Body of pancreas (tissue), 4 donors: ENCODE data around the gene SMIM1. TPM values are rescaled to one million over a fixed set of nuclear protein-coding genes. Genes with fewer than 3 reads are reported as not detected.
"Not testable (repeated sequence)": the region's sequence is repeated elsewhere in the genome, so short reads cannot be mapped to it uniquely, and the experiment has no call there.

ENCODE experiments used
- ATAC-seq: fragments of 150-250 bp; one replicate; pipeline ENCODE4 v1.9.1; 2016
- DNase-seq, 4 donors: peaks; one replicate each; pipeline ENCODE4 v3.0.0-alpha.2; 2019
- H3K27ac ChIP-seq, 4 donors: fragments of 200-600 bp; sonication (generic); 1 replicate in 3 of 4; 2 replicates in 1 of 4; pipeline versions ENCODE4 v1.5.1 to v1.6.1; 2016 to 2019; ENCODE audit warnings: mild to moderate bottlenecking in 1 of 4, mixed read lengths in 1 of 4, moderate library complexity in 1 of 4
- H3K27me3 ChIP-seq, 2 donors: fragments of 200-600 bp; sonication (generic); one replicate each; pipeline ENCODE4 v1.6.0; 2016; ENCODE audit warnings: mild to moderate bottlenecking in 1 of 2
- H3K36me3 ChIP-seq, 2 donors: fragments of 200-600 bp; sonication (generic); replicated peaks in 1 of 2; 2 replicates each; pipeline ENCODE4 v1.5.1; 2016; ENCODE audit warnings: low read depth in 2 of 2; ENCODE audit not compliant: insufficient read depth in 1 of 2
- H3K4me1 ChIP-seq: fragments of 200-600 bp; sonication (generic); one replicate; pipeline ENCODE4 v1.6.0; 2016
- H3K4me3 ChIP-seq, 2 donors: fragments of 200-600 bp; sonication (generic); 1 replicate in 1 of 2; 2 replicates in 1 of 2; pipeline ENCODE4 v1.5.1; 2016 to 2019
- H3K9me3 ChIP-seq, 3 donors: fragments of 200-600 bp; sonication (generic); 1 replicate in 2 of 3; 2 replicates in 1 of 3; pipeline ENCODE4 v1.5.1; 2016
- POLR2A ChIP-seq, 3 donors: fragments of 450-650 bp; IDR thresholded peaks; one replicate each; pipeline ENCODE4 v1.6.1; 2016; ENCODE audit warnings: antibody characterized with exemption in 3 of 3, mild to moderate bottlenecking in 2 of 3
- WGBS, 2 donors: methylation state at CpG; one replicate each; pipeline ENCODE4 v1.1.5; 2017; 5-methylcytosine and 5-hydroxymethylcytosine counted together
- intact Hi-C: fragments of 100-400 bp; cut with DNase I; formaldehyde crosslinking; loops from one replicate; pipeline ENCODE4 v1.15.1; 2023
- total RNA-seq, 2 donors: library from RNA; depleted of rRNA; stranded (reverse); fragments of >200 nt; gene quantifications; one replicate each; pipeline ENCODE4 v1.1.0, GENCODE V29; 2016
- TF ChIP-seq, protein P1 (sequence below), 7 experiments: fragments of 450-650 bp in 4 of 7; fragments of 200-600 bp in 3 of 7; sonication (generic) in 3 of 7; IDR thresholded peaks; one replicate each; pipeline ENCODE4 v1.5.1; 2016 to 2019; ENCODE audit warnings: antibody characterized with exemption in 7 of 7

Gene SMIM1
- total RNA-seq, 2 donors from 2014 or later = 5.2 TPM; not detected in 1

DNA sequence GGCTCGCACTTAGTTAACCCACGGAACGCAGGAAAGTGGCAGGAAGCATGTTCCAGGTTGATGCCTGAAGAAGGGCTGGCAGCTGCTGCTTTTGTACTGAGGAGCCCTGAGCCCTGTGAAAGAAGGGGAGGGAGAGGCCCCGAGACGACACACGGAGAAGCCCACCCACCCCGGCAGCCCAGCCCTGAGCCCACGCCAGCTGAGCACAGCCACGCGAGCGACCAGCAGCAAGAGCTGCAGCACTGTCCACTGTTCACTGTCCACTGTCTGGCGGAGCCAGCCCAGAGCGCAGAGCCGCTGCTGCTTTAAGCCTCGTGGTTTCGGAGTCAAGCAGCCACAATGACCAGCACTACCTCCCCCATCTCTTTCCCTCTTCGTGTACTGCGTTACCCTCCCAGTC, 18.4 kb downstream of the SMIM1 start:
- Histone ChIP-seq H3K36me3 (peaks cover 0 to 6% of the 10 kb centered on the region in 2 donors), H3K27ac (no peak overlapping the region), H3K27me3 (no peaks in the 10 kb centered on the region), H3K4me3 (no peak overlapping the region), H3K4me1 (peaks cover 34% of the 10 kb centered on the region), H3K9me3 (no peaks in the 10 kb centered on the region)
- DNase-seq (no peak), ATAC-seq (no peak)
- intact Hi-C loops = no loop called here
- 83 to 85% methylated on average over 17 to 18 of the region's 18 CpGs for WGBS, 2 donors
- TF ChIP-seq, protein P1, sequence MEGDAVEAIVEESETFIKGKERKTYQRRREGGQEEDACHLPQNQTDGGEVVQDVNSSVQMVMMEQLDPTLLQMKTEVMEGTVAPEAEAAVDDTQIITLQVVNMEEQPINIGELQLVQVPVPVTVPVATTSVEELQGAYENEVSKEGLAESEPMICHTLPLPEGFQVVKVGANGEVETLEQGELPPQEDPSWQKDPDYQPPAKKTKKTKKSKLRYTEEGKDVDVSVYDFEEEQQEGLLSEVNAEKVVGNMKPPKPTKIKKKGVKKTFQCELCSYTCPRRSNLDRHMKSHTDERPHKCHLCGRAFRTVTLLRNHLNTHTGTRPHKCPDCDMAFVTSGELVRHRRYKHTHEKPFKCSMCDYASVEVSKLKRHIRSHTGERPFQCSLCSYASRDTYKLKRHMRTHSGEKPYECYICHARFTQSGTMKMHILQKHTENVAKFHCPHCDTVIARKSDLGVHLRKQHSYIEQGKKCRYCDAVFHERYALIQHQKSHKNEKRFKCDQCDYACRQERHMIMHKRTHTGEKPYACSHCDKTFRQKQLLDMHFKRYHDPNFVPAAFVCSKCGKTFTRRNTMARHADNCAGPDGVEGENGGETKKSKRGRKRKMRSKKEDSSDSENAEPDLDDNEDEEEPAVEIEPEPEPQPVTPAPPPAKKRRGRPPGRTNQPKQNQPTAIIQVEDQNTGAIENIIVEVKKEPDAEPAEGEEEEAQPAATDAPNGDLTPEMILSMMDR (IDR thresholded peaks at IDR 0.05) = no peak
- TF ChIP-seq POLR2A (IDR thresholded peaks at IDR 0.05) = no peak

- no peaks in the 10 kb centered on the region for H3K36me3 ChIP-seq
- TF ChIP-seq, protein P1 (IDR thresholded peaks at IDR 0.05) = no peak
- TF ChIP-seq POLR2A (IDR thresholded peaks at IDR 0.05) = no peak
- WGBS, 2 donors = 2 to 21% methylated on average over 7 to 53 of the region's 53 CpGs
- intact Hi-C loops = no loop called here
- DNase-seq (no peak), ATAC-seq (no peak)
- peak overlapping the region; percentile 74 to 83 for H3K4me3 ChIP-seq
- H3K9me3 ChIP-seq = no peaks in the 10 kb centered on the region
- H3K27ac ChIP-seq = peak overlapping the region; percentile 39 to 72 (median 68)
- H3K4me1 ChIP-seq = peaks cover 37% of the 10 kb centered on the region
- no peaks in the 10 kb centered on the region for H3K27me3 ChIP-seq
Measured at GRCh38 chr1:3795453-3796214, 23.1 kb downstream of the SMIM1 start.

DNA sequence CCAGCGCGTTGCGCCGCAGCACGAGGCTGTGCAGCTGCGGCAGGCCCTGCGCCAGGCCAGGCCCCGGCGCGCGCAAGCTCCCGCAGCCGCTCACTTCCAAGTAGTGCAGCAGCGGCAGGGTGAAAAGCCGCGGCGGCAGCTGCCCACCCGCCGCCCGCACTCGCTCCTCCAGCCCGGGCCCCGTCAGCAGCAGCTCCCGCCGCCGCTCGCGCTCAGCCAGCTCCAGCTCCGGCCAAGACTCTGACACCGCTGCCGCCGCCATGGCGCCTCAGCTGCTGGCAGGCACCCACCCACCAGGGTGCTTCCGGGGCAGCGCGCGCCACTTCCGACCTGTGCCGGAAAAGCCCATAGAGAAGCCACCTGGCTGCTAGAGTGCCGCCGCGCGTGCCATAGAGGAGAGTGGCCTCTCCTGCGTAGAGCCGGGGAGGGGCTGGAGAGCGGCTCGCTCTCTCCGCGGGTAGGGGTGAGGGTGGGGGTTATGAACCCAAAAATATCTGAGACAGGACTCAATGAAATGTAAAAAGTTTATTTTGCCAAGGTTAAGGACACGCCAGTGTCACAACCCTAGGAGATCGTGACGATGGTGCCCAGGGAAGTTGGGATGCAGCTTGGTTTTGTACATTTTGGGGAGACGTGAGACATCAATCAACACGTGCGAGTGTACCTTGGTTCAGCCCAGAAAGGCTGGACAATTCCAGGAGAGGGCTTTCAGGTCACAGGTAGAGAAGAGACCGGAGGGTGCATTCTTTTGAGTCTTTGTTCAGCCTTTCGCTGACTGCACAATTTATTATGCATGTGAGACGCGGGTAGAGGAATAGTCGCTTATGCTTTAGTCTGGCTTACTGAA, 23.9 kb downstream of the SMIM1 start, which contains the start of gene LRRC47:
TSS of gene LRRC47 (minus strand) at position 284 of the 847 bp plus-strand sequence. CDS start at position 262, 22 bp downstream.
- Histone ChIP-seq H3K27me3 (no peaks in the 10 kb centered on the region), H3K36me3 (no peaks in the 10 kb centered on the region), H3K4me1 (peaks cover 34% of the 10 kb centered on the region), H3K4me3 (peak within 1 kb of the TSS; percentile 74 to 83), H3K9me3 (no peaks in the 10 kb centered on the region), H3K27ac (peak within 1 kb of the TSS; percentile 39 to 72 (median 68))
- intact Hi-C loops = no loop called here
- WGBS, 2 donors = 2% methylated on average over 31 to 47 of the region's 60 CpGs
- TF ChIP-seq POLR2A (IDR thresholded peaks at IDR 0.05) = peak; percentile 66 to 81 (median 81)
- TF ChIP-seq, protein P1 (IDR thresholded peaks at IDR 0.05) = peak in 3 of 7 experiments; percentile 38 to 43 (median 40)
- DNase-seq (peak; percentile 93 to 96 (median 94)), ATAC-seq (peak; percentile 100)

DNA sequence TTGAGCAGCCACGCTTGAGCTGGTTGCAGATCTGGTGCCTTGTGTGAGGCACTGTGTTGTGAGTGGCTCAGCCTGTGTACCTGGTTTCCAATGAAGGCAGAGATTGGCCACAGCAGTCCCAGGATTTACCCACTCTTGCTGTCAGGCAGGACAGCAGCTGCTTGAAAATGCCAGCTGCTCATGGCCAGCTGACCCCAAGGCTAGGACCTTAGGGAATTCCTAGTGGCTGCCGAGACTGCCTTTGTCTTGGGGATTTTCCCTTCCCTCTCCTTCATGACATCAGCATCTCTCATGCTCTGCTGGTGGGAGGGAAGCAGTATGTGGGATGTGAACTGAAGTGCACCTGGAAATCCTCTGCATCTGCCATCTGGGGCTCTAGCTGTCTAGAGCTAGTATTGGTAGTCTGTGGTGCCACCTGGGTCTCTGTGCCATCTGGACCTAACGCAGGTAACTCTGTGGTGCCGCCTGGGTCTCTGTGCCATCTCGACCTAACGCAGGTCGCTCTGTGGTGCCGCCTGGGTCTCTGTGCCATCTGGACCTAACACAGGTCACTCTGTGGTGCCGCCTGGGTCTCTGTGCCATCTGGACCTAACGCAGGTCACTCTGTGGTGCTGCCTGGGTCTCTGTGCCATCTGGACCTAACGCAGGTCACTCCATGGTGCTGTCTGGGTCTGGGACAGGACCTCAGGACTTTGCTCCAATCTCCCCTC, 27.6 kb downstream of the SMIM1 start:
- TF ChIP-seq, protein P1 (IDR thresholded peaks at IDR 0.05) = no peak
- TF ChIP-seq POLR2A (IDR thresholded peaks at IDR 0.05) = no peak
- DNase-seq = no peak
- peaks cover 0 to 5% of the 10 kb centered on the region in 2 donors for H3K27me3 ChIP-seq
- H3K36me3 ChIP-seq = no peaks in the 10 kb centered on the region
- no peak overlapping the region for H3K4me3 ChIP-seq
- no peaks in the 10 kb centered on the region for H3K9me3 ChIP-seq
- intact Hi-C loops = no loop called here
- ATAC-seq = no peak
- H3K4me1 ChIP-seq = peaks cover 12% of the 10 kb centered on the region
- 59% methylated on average over 2 to 11 of the region's 11 CpGs for WGBS, 2 donors
- no peak overlapping the region for H3K27ac ChIP-seq

- H3K4me3 ChIP-seq, H3K27me3 ChIP-seq, intact Hi-C loops, H3K4me1 ChIP-seq, H3K36me3 ChIP-seq, H3K9me3 ChIP-seq, ATAC-seq, H3K27ac ChIP-seq, DNase-seq: not testable (repeated sequence)
- WGBS, 2 donors = 63 to 69% methylated on average over 3 of the region's 3 CpGs
Measured at GRCh38 chr1:3800795-3801194, 28.2 kb downstream of the SMIM1 start.
